HL-60/S4 treated with phorbol 12-myristate 13-acetate at 8.2 ng/mL for 4 days and 3 days (cell line): ENCODE data around the gene TRPM5.

Source experiments
- in situ Hi-C: fragments of 300-500 bp; cut with MboI; formaldehyde crosslinking; loops from 2 replicates; pipeline ENCODE4 v1.15.0; 2022; ENCODE audit warnings: low sequenced_read_pairs

TRPM5 gene

DNA sequence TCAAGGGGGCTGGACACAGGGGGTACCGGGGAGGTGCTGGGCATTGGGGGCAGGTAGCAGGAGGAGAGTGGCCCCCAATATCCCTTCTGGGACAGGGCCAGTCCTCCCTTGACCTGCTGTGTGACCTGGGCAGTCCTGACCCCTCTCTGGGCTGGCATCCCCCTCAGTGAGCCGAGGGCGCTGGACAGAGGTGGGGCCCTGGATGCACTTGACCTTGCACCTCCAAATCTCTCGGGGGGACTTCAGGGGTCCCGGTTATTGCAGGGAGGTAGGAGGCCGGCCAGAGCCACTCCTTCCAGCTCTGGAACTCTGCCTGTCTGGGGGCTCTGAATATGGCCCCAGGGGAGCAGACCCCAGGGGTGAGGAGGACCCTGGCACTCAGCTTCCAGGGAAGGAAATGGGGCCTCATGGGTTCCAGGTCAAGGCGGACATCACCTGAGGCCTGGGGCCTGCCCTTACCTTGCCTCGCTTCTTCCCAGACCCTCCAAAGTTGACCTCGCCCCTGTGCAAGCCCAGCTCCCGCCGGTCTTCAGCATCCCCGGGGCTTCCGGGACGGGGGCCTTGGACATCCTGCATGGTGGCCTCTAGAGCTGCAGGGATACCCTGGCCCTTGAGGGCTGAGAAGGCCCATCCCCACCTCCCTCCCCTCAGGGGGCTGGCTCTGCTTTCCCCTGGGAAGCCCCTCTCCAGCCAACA, 21.7 kb downstream of the TRPM5 start:
- in situ Hi-C loops = loop anchor here (10.0 to 25.0 kb wide), 2 partner anchors 235 to 462 kb away; partner anchors contain the start of gene CDKN1C

DNA sequence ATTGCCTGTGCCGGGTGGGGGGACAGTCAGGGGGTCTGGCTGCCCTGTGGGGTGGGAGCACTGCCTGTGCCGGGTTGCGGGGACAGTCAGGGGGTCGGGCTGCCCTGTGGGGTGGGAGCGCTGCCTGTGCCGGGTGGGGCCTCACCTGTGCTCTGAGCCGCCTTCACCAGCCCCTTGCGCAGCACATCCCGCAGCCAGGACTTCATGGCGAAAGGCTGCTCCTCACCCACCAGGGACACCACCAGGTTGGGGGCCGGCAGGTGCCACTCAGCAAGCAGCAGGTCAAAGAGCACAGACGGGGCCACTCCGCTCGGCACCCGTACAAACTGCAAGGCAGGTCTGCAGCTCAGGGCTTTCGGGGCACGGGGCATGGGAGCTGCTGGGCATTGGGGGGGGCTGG, 22.3 kb downstream of the TRPM5 start:
- in situ Hi-C loops = loop anchor here (10.0 to 25.0 kb wide), 2 partner anchors 235 to 463 kb away; partner anchors contain the start of gene CDKN1C

DNA sequence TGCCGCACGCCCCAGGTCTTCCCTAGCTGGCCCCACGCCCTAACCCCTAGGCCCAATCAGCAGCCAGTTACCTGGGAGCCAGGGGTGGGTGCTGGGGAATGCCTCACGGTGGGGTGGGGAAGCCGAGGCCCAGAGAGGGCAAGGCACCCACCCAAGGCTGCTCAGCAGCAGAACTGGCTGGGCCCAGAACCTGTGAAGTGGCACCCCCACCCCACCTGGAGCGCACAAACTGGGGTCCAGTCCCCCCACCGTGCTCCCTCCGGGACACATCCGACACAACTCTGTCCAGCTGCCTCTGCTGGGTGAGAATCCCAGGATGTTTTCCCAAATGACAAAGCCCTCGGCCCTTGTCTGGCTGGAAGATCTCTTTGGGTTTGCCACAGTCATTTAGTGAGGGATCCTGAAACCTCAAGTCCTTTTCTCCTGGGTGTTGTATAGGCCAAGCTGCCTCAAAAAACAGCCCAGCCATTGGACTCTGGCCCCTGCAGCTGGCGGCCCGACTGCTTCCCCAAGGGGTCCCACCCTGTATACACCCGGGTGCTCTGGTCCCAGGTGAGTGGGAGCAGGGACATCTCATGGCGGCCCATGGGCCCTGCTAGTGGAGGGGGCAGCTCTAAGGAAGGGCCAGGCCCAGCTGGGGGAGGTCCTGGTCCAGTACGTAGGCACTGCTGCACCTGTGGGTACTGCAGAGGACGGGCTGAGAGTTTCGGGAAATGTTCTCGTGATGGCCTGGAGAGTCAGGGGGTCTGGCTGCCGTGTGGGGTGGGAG, 22.9 kb downstream of the TRPM5 start:
- in situ Hi-C loops = loop anchor here (10.0 to 25.0 kb wide), 2 partner anchors 234 to 463 kb away; partner anchors contain the start of gene CDKN1C

DNA sequence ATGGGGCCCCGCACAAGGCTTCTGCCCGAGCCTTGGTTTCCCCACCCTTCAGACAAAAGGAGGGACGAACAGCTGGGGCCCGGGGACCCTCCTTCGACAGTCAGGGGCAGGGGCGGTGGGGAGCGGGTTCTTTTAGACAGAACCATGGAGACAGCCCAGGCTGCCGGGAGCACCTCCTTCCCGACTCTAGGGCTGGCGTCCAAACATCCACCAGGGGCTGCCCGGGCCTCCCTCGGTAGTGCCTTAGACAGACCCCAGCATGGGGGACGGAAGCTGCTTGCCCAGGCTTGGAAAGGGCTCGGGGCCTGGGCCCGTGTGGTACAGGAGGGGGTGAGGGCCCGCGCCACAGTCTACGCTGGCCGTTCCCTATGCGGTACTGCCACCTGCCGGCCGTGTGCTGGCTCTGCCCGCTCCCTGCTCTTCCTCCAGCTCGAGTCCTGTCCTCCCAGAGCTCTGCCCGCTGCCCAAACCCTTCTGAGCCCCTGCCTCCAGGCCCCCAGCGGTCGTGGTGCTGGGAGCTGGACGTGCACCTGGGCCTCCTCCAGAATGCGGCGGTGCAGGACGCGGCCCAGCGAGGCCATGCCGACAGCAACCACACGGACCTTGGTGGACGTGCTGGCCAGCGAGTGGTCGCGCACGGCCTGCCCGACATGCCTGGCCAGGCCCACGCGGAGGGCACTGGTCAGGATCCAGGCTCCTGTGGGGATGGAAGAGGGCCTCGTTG, 23.6 kb downstream of the TRPM5 start:
- in situ Hi-C loops = loop anchor here (10.0 to 25.0 kb wide), 2 partner anchors 233 to 464 kb away; partner anchors contain the start of gene CDKN1C

DNA sequence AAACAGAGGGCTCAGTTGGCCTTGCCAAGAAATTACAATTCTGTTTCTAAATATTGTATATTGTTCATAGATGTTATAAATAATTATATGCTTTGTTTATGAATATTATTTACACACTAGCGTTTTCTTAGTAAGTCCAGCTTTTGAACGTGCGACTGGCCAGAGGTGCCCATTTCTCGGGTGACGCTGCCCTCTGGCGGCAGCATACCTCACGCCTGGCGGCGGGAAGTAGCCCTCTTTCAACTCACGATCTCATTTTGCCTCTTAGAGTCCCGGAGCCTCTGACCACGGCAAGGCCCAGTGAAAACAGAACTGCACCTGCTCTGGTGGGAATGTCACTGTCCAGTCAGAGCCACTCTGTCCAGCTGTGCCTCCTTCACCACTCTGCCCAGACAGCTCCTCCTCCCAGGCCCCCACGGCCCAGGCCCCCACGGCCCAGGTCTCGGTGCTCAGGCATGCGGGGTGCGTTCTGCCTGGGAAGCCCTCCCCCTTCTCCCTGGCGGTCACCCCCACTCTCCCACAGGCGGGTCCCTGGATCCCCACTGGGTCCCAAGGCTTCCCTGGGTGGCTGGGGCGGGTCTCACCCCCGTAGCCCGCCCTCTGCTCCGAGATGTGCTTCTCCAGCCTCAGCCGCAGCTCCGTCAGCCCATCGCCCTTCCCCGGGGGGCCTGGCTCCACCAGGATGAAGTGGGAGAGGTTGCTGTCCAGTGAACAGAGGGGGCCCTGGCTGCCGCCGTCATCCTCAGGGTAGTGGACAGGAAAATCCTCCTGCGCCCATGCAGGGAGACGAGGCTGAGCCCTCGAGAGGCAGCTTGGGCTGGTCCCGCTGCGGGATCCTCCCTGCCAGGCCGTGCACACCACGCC, 24.4 kb downstream of the TRPM5 start:
- in situ Hi-C loops = loop anchor here (10.0 to 25.0 kb wide), 2 partner anchors 233 to 465 kb away; partner anchors contain the start of gene CDKN1C

DNA sequence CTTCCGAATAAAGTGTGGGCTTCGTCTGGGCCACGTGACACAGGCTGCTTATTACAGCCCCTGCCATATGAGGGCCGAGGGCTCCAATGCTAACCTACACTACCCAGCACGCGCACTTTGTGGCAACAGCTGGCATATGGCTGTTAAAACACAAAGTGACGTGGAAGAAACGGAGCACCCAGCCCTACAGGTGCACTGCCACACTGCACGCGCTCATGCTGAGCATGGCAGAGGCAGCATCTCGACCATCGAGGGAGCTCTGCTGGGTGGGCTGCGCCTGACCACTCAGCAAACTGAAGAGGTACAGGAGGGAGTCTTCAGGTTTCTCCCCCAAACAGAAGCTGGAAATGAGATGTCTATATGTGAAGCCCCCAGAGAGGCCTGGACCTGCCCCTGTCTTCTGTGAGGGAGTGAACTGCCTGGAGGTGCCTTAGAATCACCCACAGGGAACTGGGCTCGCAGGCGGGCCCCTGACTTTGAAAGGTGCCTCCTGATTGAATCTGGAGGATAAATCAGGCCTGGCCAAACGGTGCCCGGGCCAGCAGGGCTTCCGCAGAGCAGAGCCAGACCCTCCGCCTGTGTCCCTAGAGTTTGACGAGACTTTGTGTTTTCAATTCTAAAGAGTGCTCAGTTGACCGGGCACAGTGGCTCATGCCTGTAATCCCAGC, 25.5 kb downstream of the TRPM5 start:
- in situ Hi-C loops = loop anchor here (25.0 kb wide), 1 partner anchor 232 kb away; no protein-coding TSS in a partner anchor

DNA sequence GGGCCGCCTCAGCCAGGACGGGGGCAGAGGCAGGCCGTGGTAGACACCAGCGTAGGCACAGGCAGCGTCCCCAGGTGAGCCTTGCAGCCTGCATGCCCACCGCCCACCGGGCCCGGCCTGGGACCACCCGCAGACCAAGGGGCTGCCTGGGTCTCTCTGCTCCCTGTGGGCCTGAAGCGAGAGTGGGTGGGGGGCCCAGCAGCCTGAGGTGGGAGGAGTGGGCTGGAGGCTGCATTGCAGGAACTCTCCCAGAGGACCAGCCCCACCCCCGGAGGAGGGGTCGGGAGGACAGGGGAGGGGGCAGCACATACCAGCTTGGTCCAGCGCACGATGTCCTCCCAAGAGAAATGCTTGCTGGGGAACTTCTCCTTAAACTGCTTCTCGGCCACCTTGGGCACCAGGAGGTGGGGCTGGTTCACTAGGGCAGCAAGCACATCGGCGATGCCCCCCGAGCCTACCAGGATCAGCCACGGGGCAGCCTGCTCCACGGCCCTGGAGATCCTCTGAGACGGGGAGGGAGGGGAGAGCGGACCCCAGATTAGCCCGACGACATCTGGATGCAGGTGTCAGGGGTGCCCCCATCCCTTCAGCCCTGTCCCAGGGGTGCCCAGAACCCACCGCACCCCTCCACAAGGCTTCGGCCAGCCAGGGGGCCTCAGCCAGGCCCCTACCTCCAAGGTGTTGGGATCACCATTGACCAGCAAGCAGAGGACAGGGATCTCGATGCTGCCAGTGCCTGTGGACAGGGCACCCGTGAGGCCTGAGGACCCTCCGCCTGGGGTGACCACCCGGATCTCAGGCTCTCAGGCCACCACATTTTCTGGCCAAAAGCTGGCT, 26.2 kb downstream of the TRPM5 start:
- in situ Hi-C loops = loop anchor here (25.0 kb wide), 1 partner anchor 231 kb away; no protein-coding TSS in a partner anchor

DNA sequence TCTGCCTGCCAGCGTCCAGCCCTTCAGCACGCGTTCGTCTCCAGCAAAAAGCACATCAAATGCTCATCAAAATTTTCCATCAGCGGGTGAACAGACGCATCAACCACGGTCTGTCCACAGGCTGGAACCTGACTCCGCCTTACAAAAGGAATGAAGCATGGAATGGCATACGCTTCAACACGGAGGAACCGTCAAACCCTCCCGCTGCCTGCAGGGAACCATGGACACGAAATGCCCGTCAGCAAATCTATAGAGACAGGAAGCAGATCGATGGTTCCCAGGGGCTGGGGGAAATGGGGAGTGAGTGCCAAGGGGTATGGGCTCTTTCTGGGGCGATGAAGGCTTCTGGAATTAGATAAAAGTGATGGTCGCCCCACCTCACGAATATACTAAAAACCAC, 27.5 kb downstream of the TRPM5 start:
- in situ Hi-C loops = loop anchor here (25.0 kb wide), 1 partner anchor 229 kb away; no protein-coding TSS in a partner anchor

DNA sequence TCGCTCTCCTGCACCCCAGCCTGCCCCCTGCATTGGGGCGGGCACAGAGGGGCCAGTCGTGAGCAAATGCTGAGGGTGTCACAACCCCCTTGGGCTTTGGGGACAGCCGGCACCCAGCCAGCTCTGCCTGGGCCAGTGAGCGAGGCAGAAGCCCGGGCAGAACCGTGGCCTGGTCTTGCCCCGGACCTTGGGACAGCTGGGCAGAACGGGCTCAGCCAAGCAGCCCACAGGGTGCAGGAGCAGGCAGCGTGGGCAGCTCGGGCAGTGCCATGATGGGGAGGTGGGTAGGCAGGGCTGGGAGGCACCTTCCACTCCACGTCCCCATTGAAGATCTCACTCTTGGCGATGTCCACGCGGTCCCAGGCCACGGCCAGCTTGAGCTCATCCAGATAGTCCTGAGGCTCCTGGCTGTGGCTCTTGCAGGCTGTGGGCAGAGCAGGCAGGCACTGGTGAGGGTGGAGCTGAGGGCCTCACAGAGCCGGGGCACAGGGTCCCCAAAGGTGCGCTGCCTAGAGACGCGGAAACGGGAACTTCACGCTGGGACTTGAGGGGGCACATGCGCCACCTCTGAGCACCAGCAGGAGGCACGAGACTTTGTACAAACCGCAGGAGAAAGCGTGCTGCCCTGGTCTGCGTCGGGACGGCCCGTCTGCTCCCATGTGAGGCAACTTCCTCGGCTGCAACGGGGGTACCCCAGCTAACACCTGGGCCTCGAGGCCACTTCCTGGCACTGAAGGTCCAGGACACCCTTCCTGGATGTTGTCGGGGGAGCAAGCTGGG, 28.5 kb downstream of the TRPM5 start:
- in situ Hi-C loops = loop anchor here (25.0 kb wide), 1 partner anchor 228 kb away; no protein-coding TSS in a partner anchor

DNA sequence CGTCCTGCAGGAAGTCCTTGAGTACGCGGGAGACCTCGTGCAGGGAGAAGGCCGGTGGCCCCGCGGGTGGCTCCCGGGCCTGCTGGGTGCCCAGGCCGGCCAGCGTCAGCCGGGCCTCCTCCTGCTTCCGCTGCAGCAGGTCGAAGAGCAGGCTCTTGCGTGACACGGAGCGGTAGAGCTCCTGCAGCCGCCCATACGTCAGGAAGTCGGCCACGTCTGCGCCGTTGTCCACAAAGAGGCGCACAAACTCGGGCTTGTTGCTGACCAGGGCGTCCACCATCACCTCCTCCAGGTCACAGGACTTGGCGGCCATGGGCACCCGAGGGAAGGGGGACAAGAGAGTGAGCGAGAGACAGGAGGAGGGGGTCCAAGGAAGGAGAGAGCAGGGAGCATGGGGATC, 29.1 kb downstream of the TRPM5 start:
- in situ Hi-C loops = loop anchor here (25.0 kb wide), 1 partner anchor 228 kb away; no protein-coding TSS in a partner anchor

DNA sequence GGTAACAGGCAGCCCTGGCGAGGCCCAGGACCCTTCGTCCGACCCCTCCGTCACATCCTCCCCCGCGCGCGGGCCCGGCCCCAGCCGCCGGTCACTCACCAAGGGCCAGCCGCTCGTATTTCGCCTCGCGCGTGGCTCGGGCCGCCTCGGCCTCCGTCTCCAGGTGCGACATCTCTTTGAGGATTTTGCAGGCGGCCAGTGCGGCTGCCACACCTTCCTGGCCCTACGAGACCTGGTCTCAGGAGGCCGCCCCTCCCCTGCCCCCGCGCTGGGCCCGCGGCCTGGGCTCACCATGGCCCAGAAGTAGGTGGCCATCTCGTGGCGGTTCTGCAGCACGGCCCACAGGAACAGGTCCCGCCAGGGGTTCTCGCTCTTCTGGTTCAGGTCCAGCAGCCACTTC, 29.7 kb downstream of the TRPM5 start:
- in situ Hi-C loops = loop anchor here (25.0 kb wide), 1 partner anchor 227 kb away; no protein-coding TSS in a partner anchor

DNA sequence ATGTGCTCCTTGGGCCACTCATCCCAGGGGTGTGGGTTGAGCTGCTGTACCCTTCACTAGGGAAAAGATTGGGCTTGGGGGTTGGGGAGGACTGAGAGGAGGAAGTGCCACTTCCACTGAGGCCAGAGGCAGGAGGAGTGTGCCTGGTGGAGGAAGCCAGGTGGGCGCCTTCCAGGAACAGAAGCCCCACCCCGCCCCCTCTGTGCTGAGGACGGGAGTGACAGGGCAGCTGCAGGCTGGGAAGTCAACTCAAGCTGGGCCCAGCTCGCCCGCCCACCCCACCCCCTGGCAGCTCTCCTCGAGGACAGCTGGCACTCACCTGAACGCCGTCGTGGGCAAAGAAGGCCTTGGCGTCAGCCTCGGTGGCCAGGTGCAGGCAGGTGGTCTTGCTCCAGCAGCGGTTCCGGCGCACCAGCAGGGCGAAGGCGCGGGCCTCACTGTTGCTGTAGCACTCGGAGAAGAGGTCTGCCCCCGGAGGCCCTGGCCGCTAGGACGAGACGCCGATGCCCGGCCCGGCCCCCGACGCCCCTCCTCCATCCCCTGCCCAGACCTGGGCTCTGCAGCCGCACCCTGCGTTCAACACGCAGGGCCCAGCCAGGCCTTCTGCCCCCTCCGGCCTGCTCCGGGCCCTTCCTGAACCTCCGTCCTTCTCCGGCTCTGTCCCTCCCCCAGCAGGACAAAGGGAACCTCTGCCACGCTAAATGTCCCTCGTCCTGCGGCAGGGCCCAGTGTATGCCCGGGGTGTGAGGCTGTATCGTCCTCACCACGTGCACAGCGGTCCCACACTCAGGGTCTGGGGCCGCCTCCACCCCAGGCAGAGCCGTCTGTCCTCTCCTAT, 30.4 kb downstream of the TRPM5 start:
- in situ Hi-C loops = loop anchor here (25.0 kb wide), 1 partner anchor 227 kb away; no protein-coding TSS in a partner anchor

DNA sequence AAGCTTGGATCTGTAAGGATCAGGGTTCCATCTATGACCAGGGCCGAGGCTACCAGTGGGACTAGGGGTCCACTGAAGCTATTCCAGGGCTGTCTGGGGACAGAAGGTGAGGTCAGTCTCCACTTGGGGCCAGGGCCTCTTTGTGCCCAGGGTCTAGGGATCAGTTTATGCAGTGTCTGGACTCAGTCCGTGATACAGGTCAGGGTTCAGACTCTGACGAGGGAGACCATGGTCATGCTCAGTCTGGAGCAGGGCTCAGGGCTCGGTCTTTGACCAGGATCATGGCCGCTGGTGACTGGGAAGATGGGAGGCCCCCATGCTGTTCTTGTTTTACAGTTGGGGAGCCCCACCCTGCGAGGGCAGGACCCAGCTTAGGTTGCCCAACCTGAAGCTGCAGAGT, 32.0 kb downstream of the TRPM5 start:
- in situ Hi-C loops = loop anchor here (25.0 kb wide), 1 partner anchor 225 kb away; no protein-coding TSS in a partner anchor

DNA sequence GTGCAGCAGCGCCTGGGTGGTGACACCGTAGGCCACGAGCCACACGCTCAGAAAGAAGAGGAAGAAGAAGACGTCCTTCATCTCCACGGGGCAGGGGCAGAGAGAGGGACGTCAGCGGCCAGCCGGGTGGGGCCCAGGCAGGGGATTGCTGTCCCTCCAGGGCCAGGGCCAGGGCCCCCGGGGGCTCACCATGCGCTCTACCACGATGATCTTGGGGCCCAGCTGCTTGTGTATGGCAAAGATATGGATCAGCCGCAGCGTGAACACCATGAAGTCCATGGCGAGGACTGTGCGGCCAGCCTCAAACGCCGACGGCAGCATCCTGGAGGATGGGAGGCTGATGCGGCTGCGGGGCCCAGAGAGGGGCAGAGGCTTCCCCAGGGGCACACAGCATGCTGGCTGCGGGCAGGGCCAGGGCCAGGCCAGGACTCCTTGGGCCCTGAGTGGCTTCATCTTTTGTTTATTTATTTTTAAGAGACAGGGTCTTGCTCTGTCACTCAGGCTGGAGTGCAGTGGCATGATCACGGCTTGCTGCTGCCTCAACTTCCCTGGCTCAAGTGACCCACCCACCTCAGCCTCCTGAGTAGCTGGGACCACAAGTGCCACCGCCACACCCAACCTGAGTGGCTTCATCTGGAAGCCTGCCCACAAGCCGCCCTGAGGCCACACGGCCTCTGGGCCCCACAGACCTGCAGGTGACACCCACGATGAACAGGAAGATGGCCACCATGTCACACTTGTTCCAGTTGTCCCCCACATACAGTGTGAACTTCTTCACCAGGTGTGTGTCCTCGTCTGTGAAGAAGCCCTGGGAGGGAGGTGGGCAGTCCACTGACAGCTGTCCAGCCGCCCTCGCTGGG, 32.6 kb downstream of the TRPM5 start:
- in situ Hi-C loops = loop anchor here (25.0 kb wide), 1 partner anchor 224 kb away; no protein-coding TSS in a partner anchor

DNA sequence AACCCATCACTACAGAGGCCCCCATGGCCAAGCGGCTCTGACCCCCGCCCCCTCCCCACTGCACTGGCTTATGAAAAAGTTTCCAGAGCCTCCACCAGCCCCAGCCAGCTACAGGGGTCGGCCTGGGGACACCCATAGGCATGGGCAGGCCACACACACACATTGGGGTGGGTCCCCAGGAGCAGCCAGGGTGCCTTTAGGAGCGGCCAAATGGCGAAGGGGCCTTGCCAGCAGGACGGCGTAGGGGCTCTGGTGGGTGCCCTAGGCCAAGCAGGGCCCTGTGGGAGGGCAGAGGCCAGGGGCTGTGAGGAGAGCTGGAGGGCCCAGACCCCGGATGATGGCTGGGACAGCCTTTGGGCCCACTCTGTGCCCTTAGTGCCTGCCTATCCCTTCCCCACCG, 33.7 kb downstream of the TRPM5 start:
- in situ Hi-C loops = loop anchor here (25.0 kb wide), 1 partner anchor 223 kb away; no protein-coding TSS in a partner anchor
